ENCODE measurements around the gene RGL2.

Gene RGL2

GRCh38 chr6:33316603-33317418 is 18.1 kb upstream of the RGL2 start:
- no peak for DNase-seq (ENCODE audit: low read depth in 2 of 2)

GRCh38 chr6:33315793-33316602 is 17.3 kb upstream of the RGL2 start:
- no peak for DNase-seq (ENCODE audit: low read depth in 2 of 2)

- DNase-seq (ENCODE audit: low read depth in 2 of 2), result no peak
Measured at GRCh38 chr6:33314943-33315792, 16.4 kb upstream of the RGL2 start.

- DNase-seq (ENCODE audit: low read depth in 2 of 2), result no peak
Measured at GRCh38 chr6:33314515-33314942, 15.8 kb upstream of the RGL2 start.

GRCh38 chr6:33313709-33314514 is 15.2 kb upstream of the RGL2 start, which contains the start of gene TAPBP:
TAPBP (minus strand) TSS chr6:33314078; CDS start chr6:33314041, 37 bp downstream.
- DNase-seq (ENCODE audit: low read depth in 2 of 2), result no peak

GRCh38 chr6:33313105-33313708 is 14.5 kb upstream of the RGL2 start:
- DNase-seq (ENCODE audit: low read depth in 2 of 2), result no peak

- no peak for DNase-seq (ENCODE audit: low read depth in 2 of 2)
Measured at GRCh38 chr6:33312361-33313104, 13.8 kb upstream of the RGL2 start.

GRCh38 chr6:33306356-33306755 is 7.6 kb upstream of the RGL2 start:
- no peak for DNase-seq (ENCODE audit: low read depth in 2 of 2)

- DNase-seq (ENCODE audit: low read depth in 2 of 2), result no peak
Measured at GRCh38 chr6:33305052-33305451, 6.3 kb upstream of the RGL2 start.

- DNase-seq (ENCODE audit: low read depth in 2 of 2), result no peak
Measured at GRCh38 chr6:33304216-33304615, 5.5 kb upstream of the RGL2 start.

GRCh38 chr6:33301877-33302276 is 3.1 kb upstream of the RGL2 start:
- DNase-seq (ENCODE audit: low read depth in 2 of 2), result no peak

- DNase-seq (ENCODE audit: low read depth in 2 of 2), result peak; percentile 82 to 85
Measured at GRCh38 chr6:33299237-33299944, 649 bp upstream of the RGL2 start.

- DNase-seq (ENCODE audit: low read depth in 2 of 2), result peak in 1 of 2 experiments; percentile 40
Measured at GRCh38 chr6:33297956-33298772, 578 bp downstream of the RGL2 start.

GRCh38 chr6:33297406-33297955 is 1.3 kb downstream of the RGL2 start:
- no peak for DNase-seq (ENCODE audit: low read depth in 2 of 2)

GRCh38 chr6:33296797-33297405 is 1.8 kb downstream of the RGL2 start:
- no peak for DNase-seq (ENCODE audit: low read depth in 2 of 2)

- DNase-seq (ENCODE audit: low read depth in 2 of 2), result no peak
Measured at GRCh38 chr6:33295621-33296369, 2.9 kb downstream of the RGL2 start.

Data from fibroblast of skin of left quadriceps (primary cell).